ENCODE measurements around the gene MYH14.

Gene MYH14

DNA sequence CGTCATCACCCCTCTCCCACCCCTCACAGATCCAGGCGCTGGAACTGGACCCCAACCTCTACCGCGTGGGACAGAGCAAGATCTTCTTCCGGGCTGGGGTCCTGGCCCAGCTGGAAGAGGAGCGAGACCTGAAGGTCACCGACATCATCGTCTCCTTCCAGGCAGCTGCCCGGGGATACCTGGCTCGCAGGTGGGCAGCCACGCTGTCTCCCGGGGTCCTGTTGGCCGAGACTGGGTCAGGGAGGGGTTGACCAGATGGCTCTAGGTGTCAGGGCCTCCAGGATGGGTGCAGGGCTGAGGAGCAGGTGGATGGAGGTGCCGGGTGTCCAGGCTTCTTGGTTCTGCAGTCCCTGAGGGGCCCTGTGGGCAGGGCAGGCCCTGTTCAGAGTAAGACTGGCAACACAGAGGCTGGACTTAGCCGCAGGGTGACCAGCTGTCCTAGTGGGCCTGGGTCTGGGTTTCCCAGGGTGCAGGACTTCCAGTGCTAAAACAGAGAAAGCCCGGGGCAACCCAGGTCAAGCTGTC, 58.1 kb downstream of the MYH14 start:
- DNase-seq (ENCODE audit: low spot score), result no peak

DNA sequence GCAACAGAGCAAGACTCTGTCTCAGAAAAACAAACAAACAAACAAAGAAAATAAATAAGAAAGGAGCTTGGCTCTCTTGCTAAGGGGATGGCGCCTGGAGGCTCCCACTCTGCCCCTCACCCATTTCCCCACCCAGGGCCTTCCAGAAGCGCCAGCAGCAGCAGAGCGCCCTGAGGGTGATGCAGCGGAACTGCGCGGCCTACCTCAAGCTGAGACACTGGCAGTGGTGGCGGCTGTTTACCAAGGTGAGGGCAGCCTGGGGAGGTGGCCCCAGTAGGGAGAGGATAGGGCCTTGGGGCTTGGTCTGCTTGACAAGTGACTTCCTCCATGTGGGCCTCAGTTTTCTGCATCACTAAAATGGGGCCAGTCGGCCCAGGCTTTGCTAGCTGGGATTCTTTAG, 59.8 kb downstream of the MYH14 start:
- DNase-seq (ENCODE audit: low spot score), result no peak

DNA sequence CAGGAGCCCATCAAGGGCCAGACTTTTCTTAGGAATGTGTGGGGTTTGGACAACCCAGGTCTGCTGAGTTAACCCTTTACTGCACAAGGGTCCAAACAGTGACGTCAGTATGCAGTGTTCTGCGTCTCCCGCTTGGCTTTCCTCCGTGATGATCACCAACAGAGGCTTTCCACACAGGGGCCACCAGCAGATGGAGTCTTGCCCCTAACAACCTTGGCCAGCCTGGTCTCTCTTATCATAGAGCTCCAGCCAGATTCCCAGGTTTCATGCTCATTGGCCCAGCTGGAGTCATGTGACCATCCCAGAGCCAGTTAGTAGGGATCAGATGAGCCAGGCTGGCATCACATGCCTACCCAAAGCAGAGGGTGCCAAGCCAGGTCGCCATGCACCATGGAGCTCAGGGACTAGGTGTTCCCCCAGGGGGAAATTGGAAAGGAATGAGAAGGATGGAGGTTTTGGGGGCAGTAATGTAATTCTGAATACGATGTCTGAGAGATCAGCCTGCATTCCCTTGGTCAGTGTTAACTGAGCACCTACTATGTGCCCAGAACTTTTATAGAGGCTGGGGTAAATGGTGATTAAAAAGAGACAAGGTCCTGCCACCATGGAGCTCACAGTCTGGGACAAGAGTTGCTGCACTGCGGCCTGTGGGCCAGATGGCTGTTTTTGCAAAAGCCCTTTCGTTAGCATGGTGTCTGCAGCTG, 61.2 kb downstream of the MYH14 start:
- no peak for DNase-seq (ENCODE audit: low spot score)

DNA sequence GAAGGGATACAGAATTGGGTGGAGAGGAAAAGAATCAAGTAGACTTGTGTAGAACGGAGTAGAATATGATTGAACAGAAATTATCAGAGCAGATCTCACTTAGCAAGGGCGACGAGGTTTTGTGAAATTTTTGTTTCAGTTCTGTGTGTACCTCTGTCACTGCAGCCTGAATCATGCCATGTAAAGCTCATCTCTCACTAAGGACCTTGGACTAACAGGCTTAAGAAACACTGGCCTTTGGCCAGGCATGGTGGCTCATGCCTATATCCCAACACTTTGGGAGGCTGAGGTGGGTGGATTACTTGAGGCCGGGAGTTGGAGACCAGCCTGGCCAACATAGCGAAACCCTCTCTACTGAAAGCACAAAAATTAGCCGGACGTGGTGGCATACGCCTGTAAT, 62.6 kb downstream of the MYH14 start:
- DNase-seq (ENCODE audit: low spot score), result no peak

DNA sequence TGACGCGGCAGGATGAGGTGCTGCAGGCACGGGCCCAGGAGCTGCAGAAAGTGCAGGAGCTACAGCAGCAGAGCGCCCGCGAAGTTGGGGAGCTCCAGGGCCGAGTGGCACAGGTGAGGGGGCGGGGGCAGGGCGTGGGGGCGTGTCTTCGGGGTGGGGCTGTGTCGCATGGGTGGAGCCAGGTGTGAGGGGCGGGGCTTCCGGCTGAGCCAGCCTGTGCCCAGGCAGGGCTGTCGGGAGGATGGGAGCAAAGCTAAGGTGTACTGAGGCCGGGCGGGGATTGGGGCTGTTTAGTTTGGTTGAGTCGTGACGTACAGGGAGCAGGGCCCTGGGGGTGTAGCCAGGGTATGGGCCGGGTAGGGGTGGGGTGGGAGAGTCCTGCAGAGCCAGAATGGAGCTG, 63.5 kb downstream of the MYH14 start:
- no peak for DNase-seq (ENCODE audit: low spot score)

DNA sequence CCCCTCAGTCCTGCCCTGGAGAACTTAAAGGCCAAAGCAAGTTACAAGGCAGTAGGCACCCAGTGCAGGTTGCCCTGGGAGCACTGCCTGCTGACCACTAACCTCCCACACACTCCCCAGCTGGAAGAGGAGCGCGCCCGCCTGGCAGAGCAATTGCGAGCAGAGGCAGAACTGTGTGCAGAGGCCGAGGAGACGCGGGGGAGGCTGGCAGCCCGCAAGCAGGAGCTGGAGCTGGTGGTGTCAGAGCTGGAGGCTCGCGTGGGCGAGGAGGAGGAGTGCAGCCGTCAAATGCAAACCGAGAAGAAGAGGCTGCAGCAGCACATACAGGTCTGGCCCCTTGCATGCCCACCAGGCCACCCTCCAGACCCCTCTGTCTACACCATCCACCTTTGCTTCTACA, 64.6 kb downstream of the MYH14 start:
- no peak for DNase-seq (ENCODE audit: low spot score)

DNA sequence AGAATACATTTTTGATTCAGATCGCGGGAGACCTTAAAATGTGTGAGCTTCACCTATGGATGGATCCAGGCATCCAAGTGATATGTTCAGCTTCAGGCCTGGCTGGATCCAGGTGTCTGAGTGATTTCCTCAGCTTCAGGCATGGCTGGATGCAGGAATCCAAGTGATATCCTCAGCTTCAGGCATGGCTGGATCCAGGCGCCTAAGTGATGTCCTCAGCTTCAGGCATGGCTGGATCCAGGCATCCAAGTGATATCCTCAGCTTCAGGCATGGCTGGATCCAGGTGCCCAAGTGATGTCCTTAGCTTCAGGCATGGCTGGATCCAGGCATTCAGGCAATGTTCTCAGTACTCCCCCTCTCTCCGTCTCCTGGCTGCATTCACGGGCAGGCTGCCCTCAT, 65.1 kb downstream of the MYH14 start:
- no peak for DNase-seq (ENCODE audit: low spot score)

DNA sequence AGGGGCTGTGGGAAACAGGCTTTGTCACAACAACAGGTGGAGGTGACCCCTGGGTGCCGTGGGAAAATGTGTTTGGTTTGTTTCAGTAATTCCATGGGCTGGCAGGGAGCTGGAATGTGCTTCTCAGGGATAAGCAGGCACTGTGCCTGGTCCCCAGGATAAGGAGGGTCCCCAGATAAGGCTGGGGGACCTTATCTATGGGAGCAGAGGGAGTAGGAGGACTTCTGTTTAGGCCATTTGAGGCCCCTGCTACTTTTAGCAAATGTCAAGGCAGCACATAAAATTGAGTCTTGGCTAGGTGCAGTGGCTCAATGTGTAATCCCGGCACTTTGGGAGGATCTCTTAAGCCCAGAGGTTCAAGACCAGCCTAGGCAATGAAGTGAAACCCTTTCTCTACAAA, 66.2 kb downstream of the MYH14 start:
- DNase-seq (ENCODE audit: low spot score), result no peak

DNA sequence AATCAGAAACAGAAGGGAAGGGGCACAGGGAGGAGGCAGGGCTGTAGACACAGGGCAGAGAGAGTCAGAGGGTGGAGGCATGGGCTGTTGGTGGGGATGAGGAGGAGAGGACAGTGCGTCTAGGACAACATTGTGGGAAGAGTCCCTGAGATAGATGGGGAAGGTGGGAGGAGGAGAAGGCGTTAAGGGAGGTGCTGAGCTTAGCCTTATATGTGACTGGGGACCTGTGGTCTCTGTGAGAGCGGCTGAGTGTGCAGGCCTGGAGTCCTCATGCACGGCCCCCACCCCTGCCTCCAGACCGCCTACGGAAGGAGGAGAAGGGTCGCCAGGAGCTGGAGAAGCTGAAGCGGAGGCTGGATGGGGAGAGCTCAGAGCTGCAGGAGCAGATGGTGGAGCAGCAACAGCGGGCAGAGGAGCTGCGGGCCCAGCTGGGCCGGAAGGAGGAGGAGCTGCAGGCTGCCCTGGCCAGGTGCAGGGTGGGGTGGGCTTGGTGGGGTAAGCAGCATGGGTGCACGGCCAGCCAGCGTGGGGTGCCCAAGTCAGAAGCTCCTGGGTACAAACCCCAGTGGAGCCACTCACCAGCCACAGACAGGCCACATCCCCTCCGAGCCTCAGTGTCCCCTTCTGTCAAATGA, 69.0 kb downstream of the MYH14 start:
- DNase-seq (ENCODE audit: low spot score), result no peak

DNA sequence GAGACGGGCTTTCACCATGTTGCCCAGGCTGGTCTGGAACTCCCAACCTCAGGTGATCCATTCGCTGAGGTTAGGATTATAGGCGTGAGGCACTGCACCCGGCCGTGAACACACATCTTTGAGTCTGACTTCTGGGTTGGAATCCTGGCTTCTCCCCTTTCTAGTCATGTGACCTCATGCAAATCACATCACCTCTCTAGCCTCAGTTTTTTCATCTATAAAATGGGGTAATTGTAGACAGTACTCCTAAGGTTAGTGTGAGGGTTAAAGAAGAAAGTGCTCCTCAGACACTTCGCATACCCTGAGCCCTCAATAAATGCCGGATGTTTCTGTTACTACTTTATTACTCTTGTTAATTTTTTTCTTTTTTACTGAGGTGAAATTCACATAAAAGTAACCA, 70.4 kb downstream of the MYH14 start:
- no peak for DNase-seq (ENCODE audit: low spot score)

DNA sequence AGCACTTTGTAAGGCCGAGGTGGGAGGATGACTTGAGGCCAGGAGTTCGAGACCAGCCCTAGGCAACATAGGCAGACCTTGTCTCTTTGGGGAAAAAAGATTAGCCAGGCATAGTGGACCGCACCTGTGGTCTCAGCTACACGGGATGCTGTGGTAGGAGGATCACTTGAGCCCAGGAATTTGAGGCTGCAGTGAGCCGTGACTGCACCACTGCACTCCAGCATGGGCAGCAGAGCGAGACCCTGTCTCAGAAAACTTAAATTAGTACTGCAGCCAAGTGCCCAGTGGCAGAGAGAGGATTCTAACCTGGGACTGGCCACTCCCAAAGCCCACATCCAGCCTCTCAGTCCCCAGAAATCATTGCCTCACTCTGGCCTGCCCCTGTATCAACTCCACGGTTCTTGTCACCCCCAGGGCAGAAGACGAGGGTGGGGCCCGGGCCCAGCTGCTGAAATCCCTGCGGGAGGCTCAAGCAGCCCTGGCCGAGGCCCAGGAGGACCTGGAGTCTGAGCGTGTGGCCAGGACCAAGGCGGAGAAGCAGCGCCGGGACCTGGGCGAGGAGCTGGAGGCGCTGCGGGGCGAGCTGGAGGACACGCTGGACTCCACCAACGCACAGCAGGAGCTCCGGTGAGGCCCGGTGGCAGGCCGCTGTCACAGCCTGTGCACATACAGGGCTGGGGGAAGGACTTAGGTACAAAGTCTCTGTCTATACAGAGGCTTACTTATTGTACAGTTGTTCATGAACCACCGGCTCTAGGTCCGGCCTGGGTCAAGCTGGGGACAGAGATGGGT, 72.4 kb downstream of the MYH14 start:
- DNase-seq (ENCODE audit: low spot score), result no peak

DNA sequence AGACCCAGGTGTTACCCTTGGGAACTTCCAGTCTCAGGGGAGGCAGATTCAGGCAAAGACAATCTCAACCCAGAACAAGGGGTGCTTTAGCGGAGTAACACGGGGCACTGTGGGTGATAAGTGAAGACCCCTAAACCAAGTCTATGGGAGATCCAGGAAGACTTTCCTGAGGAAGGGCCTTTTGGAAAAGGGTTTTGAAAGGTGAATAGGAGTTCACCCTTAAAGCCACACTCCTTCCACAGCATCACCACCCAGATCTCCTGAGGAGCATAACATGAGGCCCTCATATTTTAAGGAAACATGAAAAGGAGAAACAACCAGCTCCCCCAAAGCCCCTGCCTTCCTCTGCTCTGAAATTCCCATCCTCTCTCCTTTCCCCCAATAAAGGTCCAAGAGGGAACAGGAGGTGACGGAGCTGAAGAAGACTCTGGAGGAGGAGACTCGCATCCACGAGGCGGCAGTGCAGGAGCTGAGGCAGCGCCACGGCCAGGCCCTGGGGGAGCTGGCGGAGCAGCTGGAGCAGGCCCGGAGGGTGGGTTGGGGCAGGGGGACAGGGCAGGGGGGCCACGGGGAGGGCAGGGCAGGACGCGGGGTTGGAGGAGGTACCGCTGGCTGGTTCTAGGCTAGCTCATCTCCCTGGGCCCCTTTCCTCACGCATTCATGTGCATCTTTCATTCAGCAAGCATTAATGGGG, 73.1 kb downstream of the MYH14 start:
- no peak for DNase-seq (ENCODE audit: low spot score)

DNA sequence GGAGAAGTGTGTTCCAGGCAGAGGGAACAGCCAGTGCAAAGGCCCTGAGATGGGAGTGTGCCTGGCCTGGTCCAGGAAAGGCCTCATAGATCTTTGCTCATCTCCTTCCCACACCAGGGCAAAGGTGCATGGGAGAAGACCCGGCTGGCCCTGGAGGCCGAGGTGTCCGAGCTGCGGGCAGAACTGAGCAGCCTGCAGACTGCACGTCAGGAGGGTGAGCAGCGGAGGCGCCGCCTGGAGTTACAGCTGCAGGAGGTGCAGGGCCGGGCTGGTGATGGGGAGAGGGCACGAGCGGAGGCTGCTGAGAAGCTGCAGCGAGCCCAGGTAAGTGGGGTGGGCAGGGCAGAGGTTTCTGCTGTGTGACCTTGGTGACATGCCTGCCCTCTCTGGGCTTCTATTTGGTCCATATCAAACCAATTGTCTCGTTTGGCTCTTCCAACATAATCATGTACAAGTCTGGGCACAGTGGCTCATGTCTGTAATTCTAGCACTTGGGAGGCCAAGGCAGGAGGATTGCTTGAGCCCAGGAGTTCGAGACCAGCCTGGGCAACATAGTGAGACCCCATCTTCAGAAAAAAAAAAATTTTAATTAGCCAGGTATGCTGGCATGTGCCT, 74.7 kb downstream of the MYH14 start:
- no peak for DNase-seq (ENCODE audit: low spot score)

DNA sequence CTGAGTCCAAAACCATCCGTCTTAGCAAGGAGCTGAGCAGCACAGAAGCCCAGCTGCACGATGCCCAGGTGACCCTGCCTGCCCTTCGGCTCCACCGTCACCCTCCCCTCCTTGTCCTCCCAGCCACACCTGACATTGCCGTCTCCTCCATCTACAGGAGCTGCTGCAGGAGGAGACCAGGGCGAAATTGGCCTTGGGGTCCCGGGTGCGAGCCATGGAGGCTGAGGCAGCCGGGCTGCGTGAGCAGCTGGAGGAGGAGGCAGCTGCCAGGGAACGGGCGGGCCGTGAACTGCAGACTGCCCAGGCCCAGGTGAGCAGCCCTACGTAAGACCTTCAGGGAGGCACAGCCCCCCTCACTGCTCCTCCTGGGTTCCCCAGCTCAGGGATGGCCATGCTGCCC, 76.7 kb downstream of the MYH14 start:
- no peak for DNase-seq (ENCODE audit: low spot score)

DNA sequence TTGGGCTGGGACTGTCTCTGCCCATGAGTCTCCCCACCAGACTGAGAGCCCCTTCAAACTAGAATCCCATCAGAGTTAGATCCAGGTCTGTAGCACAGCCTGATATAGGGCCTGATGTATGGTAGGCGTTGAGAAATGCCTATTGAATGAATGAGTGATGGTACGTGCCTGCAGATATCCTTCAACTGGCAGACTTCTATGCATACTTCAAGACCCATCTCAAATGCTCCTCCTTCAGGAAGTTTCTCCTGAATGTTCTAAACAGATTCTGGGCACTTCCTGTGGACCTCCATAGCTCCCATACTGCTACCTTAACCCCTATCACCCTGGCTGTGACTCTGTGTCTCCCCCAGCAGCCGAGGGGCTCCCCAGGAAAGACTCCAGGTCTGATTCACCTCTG, 77.6 kb downstream of the MYH14 start:
- DNase-seq (ENCODE audit: low spot score), result no peak

DNA sequence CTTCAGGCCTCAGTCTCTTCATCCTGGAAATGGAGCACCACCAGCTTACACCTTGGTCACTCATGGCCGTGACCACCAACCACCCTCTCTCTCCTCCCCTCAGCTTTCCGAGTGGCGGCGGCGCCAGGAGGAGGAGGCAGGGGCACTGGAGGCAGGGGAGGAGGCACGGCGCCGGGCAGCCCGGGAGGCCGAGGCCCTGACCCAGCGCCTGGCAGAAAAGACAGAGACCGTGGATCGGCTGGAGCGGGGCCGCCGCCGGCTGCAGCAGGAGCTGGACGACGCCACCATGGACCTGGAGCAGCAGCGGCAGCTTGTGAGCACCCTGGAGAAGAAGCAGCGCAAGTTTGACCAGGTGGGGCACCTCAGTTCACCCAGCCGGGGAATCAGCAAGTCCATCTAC, 78.1 kb downstream of the MYH14 start:
- no peak for DNase-seq (ENCODE audit: low spot score)

DNA sequence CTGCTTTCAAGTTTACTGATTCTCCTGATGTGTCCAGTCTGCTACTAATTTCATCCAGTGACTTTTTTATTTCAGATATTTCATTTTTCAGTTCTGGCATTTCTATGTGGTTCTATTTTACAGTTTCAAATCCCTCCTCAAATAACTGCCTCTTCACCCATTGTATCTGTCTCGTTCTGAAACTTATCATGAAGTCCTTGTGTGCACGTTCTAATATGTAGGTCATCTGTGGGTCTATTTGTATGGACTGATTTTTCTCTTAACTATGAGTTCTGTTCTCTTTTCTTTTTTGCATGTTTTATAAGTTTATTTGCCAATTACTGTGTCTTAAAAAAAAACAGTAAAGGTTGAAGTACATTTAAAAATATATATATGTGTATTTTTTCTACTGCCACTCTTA, 82.4 kb downstream of the MYH14 start:
- no peak for DNase-seq (ENCODE audit: low spot score)

DNA sequence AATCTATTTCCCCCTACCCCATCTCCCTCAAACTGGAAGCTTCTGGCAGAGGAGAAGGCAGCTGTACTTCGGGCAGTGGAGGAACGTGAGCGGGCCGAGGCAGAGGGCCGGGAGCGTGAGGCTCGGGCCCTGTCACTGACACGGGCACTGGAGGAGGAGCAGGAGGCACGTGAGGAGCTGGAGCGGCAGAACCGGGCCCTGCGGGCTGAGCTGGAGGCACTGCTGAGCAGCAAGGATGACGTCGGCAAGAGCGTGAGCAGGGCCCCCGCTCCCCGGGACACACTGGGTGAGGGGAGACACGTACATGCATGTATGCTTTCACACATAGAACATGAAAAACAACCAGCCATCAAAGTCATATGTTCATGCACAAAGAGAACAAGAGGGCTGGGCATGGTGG, 83.0 kb downstream of the MYH14 start:
- DNase-seq (ENCODE audit: low spot score), result no peak

DNA sequence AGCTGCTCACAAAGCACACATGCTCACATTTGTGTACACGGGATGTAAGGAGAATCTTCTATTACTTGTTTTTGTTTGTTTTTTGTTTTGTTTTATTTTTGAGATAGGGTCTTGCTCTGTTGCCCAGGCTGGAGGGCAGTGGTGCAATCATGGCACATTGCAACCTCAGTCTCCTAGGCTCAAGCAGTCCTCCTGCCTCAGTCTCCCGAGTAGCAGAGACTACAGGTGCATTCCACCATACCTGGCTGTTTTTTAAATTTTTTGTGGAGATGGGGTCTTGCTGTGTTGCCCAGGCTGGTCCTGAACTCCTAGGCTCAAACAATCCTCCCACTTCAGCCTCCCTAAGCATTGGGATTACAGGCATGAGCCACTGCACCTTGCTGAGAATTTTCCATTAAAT, 83.9 kb downstream of the MYH14 start:
- no peak for DNase-seq (ENCODE audit: low spot score)

DNA sequence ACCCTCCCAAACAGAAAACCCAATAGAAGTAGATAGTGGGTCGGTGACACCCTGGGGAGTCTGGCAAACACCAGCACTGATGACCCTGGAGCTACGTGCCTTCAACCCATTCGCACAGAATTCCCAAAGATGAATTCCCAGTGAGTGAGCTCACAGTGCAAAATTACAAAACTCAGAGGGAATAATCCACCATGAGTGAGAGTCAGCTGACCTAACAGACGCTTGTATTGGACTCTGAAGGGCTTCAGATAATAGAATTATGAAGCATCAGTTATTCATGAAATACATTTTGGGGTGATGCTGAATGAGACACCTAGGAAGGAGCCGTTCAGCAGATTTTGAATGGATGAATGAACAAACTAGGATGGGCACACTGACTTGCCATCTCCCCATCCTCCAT, 85.5 kb downstream of the MYH14 start:
- DNase-seq (ENCODE audit: low spot score), result no peak

DNA sequence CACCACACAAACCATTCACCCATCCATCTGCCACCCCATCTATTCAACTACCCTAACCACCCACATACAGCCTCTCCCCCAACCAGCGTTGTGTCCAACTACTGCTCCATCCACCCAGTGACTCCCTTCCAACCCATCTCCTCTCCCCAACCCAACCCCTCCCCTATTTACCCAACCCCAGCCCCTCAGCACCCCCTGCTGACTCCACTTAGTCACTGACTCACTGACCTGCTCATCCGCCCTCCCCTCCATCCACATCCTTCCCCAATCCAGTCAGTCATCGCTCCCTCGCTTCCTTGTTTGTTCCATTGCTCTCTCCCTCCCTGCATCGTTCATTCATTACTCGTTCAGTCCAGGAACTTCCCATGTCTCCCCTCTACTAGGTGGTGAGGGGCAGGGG, 86.6 kb downstream of the MYH14 start:
- no peak for DNase-seq (ENCODE audit: low spot score)

DNA sequence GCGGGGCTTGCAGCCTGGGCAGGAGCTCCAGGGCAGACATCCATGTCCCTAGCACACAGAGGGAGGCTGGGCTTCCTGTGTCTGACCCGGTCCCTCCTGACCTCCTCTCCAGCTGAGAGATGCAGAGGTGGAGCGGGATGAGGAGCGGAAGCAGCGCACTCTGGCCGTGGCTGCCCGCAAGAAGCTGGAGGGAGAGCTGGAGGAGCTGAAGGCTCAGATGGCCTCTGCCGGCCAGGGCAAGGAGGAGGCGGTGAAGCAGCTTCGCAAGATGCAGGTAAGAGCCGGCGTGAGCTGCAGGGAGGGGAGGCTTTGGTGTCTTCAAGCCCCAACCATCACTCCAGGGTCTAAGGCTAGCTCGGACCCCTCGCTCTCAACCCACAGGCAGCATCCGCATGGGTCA, 87.4 kb downstream of the MYH14 start:
- no peak for DNase-seq (ENCODE audit: low spot score)
